Gastrocnemius medialis (tissue), 4 donors: Measurements from ENCODE around the gene VGLL3. TPM values are rescaled to one million over a fixed set of nuclear protein-coding genes. Genes with fewer than 3 reads are reported as not detected.

Experiments used
- ATAC-seq, 2 donors: fragments of 150-250 bp; one replicate each; pipeline ENCODE4 v1.9.1; 2016
- DNase-seq, 2 donors: peaks; one replicate each; pipeline ENCODE4 v3.0.0-alpha.2; 2019
- H3K27ac ChIP-seq, 4 donors: fragments of 200-600 bp; sonication (generic); 1 replicate in 1 of 4; 2 replicates in 3 of 4; pipeline ENCODE4 v1.5.1; 2016 to 2018; ENCODE audit warnings: mild to moderate bottlenecking in 2 of 4, moderate library complexity in 1 of 4
- H3K27me3 ChIP-seq, 3 donors: fragments of 200-600 bp; sonication (generic) in 2 of 3; 1 replicate in 1 of 3; 2 replicates in 2 of 3; pipeline versions ENCODE4 v1.5.1 to v1.6.0; 2016 to 2019; ENCODE audit warnings: mild to moderate bottlenecking in 1 of 3, moderate library complexity in 1 of 3
- H3K36me3 ChIP-seq, 2 donors: fragments of 200-600 bp; sonication (generic) in 1 of 2; one replicate each; pipeline ENCODE4 v1.5.1; 2017 to 2018
- H3K4me1 ChIP-seq, 2 donors: fragments of 200-600 bp; sonication (generic) in 1 of 2; one replicate each; pipeline ENCODE4 v1.5.1; 2016 to 2017; ENCODE audit warnings: mild to moderate bottlenecking in 2 of 2
- H3K4me3 ChIP-seq, 4 donors: fragments of 200-600 bp; sonication (generic) in 3 of 4; 1 replicate in 1 of 4; 2 replicates in 3 of 4; pipeline ENCODE4 v1.5.1; 2016 to 2019; ENCODE audit warnings: mild to moderate bottlenecking in 2 of 4
- H3K9me3 ChIP-seq, 3 donors: fragments of 200-600 bp; sonication (generic) in 2 of 3; 1 replicate in 1 of 3; 2 replicates in 2 of 3; pipeline ENCODE4 v1.5.1; 2016 to 2019
- POLR2A ChIP-seq, 2 donors: fragments of 450-650 bp; IDR thresholded peaks; one replicate each; pipeline ENCODE4 v1.6.1; 2017; ENCODE audit warnings: antibody characterized with exemption in 2 of 2, mild to moderate bottlenecking in 2 of 2, moderate library complexity in 2 of 2
- in situ Hi-C, 4 donors: fragments of 200-750 bp; cut with MboI; loops; one replicate each; pipeline versions ENCODE4 v1.15.0 to v1.8.0; 2017; ENCODE audit warnings: low sequenced_read_pairs in 4 of 4
- intact Hi-C: fragments of 100-400 bp; cut with DNase I; formaldehyde crosslinking; loops from one replicate; pipeline ENCODE4 v1.15.1; 2023; ENCODE audit warnings: low total_unique reads
- total RNA-seq, 4 donors: library from RNA; depleted of rRNA; stranded (reverse); fragments of >200 nt; gene quantifications; one replicate each; pipeline versions ENCODE4 v1.1.0 to v1.2.3, GENCODE V29; 2016
- TF ChIP-seq, protein P1 (sequence below), 5 experiments: fragments of 450-650 bp in 3 of 5; fragments of 200-600 bp in 2 of 5; sonication (generic) in 2 of 5; IDR thresholded peaks in 4 of 5; conservative IDR thresholded peaks in 1 of 5; 1 replicate in 4 of 5; 2 replicates in 1 of 5; pipeline ENCODE4 v1.5.1; 2016 to 2019; ENCODE audit warnings: antibody characterized with exemption in 5 of 5, mild to moderate bottlenecking in 3 of 5, moderate library complexity in 3 of 5

VGLL3 gene
- total RNA-seq, 4 donors from 2014 or later, result 3.5 to 9.5 (median 5.6) TPM

DNA sequence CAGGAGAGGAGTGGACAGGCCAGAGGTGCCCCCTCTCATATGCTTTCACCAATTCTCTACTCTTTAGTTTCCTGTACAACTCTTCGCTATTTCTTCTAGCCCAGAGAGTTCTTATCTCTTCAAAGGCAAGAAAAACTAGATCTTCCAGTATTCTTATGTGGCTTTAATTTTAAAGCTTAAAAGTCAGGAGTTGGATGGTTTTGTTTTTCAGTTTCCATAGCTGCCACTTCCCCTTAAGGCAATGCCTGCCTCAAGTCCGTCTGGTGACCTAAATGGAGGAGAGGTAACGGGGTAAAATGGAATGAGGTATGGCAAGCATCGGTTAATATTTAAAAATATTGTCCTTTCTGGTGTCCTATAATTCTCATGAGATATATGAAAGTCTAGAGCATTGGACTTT is 11.4 kb upstream of the VGLL3 start:
- intact Hi-C loops (no loop called here), in situ Hi-C loops (no loop called here)
- no peak for ATAC-seq
- no peaks in the 10 kb centered on the region for H3K9me3 ChIP-seq
- no peaks in the 10 kb centered on the region for H3K4me1 ChIP-seq
- no peak overlapping the region for H3K27ac ChIP-seq
- H3K4me3 ChIP-seq, result no peak overlapping the region
- no peaks in the 10 kb centered on the region for H3K36me3 ChIP-seq
- no peaks in the 10 kb centered on the region for H3K27me3 ChIP-seq
- no peak for TF ChIP-seq POLR2A (IDR thresholded peaks at IDR 0.05)
- TF ChIP-seq, protein P1, sequence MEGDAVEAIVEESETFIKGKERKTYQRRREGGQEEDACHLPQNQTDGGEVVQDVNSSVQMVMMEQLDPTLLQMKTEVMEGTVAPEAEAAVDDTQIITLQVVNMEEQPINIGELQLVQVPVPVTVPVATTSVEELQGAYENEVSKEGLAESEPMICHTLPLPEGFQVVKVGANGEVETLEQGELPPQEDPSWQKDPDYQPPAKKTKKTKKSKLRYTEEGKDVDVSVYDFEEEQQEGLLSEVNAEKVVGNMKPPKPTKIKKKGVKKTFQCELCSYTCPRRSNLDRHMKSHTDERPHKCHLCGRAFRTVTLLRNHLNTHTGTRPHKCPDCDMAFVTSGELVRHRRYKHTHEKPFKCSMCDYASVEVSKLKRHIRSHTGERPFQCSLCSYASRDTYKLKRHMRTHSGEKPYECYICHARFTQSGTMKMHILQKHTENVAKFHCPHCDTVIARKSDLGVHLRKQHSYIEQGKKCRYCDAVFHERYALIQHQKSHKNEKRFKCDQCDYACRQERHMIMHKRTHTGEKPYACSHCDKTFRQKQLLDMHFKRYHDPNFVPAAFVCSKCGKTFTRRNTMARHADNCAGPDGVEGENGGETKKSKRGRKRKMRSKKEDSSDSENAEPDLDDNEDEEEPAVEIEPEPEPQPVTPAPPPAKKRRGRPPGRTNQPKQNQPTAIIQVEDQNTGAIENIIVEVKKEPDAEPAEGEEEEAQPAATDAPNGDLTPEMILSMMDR (IDR thresholded peaks at IDR 0.05 in 4 of 5, conservative IDR thresholded peaks at IDR 0.05 in 1 of 5), result no peak
- no peak for DNase-seq

DNA sequence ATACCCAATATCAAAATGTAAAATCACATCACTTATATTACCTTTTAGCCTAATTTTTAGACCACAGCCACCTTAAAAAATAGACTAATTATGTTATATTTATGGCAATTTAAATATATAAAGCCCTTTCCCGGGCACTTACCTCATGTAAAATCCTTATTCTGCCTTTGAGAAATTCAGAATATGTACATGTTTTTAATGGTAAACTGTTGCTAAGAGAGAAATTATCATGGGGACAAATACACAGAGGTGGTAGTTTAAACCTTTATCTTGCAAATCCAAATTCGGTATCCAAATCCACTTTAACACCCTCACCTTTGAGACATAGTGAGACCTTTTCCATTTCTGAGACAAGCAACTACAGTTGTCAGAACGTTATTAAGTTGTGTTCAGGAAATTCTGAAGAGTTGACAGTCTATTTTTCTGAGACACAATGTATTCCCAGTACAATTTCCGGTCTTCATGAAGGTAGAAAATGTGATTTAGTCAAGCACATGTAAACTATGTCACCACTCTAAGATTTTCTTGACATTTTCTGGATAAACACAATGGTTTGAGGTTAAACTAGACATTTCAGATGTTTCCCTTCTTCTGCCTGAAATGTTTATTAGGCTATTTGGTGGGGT is 10.6 kb upstream of the VGLL3 start:
- Histone ChIP-seq H3K36me3 (no peaks in the 10 kb centered on the region), H3K9me3 (no peaks in the 10 kb centered on the region), H3K27me3 (no peaks in the 10 kb centered on the region), H3K27ac (no peak overlapping the region), H3K4me1 (no peaks in the 10 kb centered on the region), H3K4me3 (no peak overlapping the region)
- intact Hi-C loops (no loop called here), in situ Hi-C loops (no loop called here)
- DNase-seq (no peak), ATAC-seq (no peak)
- no peak for TF ChIP-seq POLR2A (IDR thresholded peaks at IDR 0.05)
- TF ChIP-seq, protein P1 (IDR thresholded peaks at IDR 0.05 in 4 of 5, conservative IDR thresholded peaks at IDR 0.05 in 1 of 5), result no peak

DNA sequence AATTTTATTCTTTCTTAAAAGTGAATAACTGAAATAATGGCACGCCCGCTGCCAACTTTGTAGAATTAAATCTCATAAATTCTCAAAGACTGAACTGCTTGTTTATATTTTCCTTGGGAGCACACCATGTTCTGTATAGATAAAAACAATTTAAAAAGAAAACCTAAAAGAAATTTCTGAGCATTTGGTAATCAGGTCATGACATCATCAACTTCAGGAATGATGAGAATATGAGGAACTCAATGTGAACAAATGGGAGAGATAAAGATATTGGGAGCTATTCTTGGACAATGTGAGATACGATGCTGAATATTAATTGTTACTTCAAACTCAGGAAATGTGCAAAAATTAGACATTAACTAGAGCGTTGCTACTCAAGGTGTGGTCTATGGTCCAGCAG is 10.0 kb upstream of the VGLL3 start:
- Histone ChIP-seq H3K9me3 (no peaks in the 10 kb centered on the region), H3K27ac (no peak overlapping the region), H3K27me3 (no peaks in the 10 kb centered on the region), H3K4me3 (no peak overlapping the region), H3K4me1 (no peaks in the 10 kb centered on the region), H3K36me3 (no peaks in the 10 kb centered on the region)
- DNase-seq (no peak), ATAC-seq (no peak)
- in situ Hi-C loops (no loop called here), intact Hi-C loops (no loop called here)
- no peak for TF ChIP-seq POLR2A (IDR thresholded peaks at IDR 0.05)
- TF ChIP-seq, protein P1 (IDR thresholded peaks at IDR 0.05 in 4 of 5, conservative IDR thresholded peaks at IDR 0.05 in 1 of 5), result no peak

DNA sequence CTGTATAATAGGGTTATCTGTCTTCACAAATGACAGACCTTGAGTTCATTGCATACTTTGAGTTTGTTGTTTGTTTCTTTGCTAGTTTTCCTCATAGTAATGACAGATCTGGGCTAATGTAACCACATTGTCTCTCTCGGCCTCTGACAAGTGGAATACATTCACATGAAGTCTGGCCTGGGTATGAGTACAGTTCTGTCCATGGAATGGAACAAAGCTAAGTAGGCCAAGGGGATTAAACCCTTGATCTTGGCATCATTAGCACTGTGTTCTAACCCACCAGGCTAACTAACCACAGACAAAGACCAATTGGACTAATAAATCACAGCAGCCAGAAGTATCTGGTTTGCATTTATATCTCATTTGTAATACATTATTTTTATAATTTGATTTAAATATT is 7.6 kb upstream of the VGLL3 start:
- in situ Hi-C loops (loop anchor here in 1 of 4 donors (25.0 kb wide), 1 partner anchor 1064 kb away; the partner anchor contains the start of genes CGGBP1 and ZNF654), intact Hi-C loops (no loop called here)
- DNase-seq (no peak), ATAC-seq (no peak)
- Histone ChIP-seq H3K27ac (no peak overlapping the region), H3K9me3 (no peaks in the 10 kb centered on the region), H3K4me1 (no peaks in the 10 kb centered on the region), H3K27me3 (no peaks in the 10 kb centered on the region), H3K36me3 (no peaks in the 10 kb centered on the region), H3K4me3 (no peak overlapping the region)
- TF ChIP-seq, protein P1 (IDR thresholded peaks at IDR 0.05 in 4 of 5, conservative IDR thresholded peaks at IDR 0.05 in 1 of 5), result no peak
- TF ChIP-seq POLR2A (IDR thresholded peaks at IDR 0.05), result no peak
